GM10847 (cell line): Measurements from ENCODE around the gene SIRPB1.

Source experiments
- POLR2A ChIP-seq: IDR thresholded peaks from 2 replicates; pipeline ENCODE4 v1.6.1; 2011; ENCODE audit not compliant: insufficient read length; ENCODE audit errors: extremely low read depth

The SIRPB1 gene

DNA sequence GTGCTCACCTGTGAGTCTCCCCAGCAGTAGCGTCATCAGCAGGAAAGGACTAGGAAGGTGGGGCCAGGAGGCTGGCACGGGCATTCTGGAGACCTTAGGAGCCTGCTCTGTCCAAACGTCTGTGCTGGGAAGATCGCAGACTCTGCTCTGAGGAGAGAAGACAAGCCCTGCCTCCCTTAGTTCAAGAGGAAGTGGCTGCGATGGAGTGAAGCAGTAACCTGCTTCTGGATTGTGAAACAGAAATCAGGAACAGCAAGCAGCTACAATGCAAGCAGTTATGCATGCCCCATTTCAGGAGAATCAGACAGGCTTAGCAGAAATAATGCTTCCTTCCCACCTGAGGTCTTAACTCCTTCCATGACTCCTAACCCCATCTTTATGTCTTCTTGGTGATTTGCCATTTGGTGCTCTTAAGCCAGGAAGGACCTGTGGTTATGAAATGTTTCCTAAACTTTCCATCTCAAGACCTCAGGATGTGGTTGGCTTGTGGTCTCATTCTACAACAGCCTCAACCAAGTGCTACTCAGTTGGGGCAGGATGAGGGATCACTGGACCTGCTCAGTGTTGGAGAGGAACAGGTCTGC is at the start of gene SIRPB1:
Gene SIRPB1 (minus strand): TSS at position 149 of the 584 bp plus-strand sequence. CDS start 65 bp downstream, at position 84.
- TF ChIP-seq POLR2A: no peak

DNA sequence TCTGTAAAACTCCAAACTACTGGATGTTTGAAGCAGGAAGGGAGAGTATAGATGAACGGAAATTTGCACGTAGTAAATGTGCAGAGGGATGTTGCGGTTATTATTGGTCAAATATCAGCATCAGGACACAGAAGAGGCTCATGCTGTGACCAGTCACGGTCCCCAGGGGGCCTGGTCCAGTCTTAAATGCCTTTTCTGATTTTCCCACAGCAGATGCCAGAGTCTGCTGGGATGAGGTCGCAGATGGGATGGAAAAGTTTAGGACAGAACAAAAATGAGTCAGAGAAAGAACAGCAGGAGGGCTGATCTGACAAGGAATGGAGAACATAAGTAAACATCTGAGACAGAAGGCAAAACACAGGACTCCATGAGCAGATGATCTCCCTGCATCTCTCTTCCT is 49.5 kb upstream of the SIRPB1 start:
- no peak for TF ChIP-seq POLR2A

DNA sequence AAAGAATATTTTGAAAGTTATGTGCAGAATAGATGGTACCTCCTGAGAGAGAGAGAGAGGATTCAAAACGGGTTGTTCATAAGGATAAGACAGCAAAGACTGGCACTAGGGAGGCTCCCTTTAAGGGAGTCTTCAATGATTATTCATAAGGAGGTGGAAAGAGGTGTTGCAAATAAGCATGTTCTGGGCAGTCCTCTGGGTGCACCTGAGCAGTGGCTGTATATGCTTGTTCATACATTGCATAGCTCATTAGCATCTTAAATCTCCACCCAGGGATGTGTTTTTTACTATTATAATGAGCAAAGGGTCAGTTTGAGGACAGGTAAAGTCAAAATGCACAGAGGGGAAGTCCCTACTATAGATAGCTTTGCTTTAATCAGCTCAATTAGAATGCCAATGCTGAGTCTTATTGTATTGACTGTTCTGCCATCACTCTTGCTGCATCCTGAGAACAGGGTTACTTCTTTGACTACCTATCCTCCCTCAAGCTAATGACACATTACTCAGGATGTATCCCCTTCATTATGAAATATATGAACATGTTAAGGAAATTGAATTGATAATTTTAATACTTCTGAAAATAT is 47.8 kb upstream of the SIRPB1 start:
- TF ChIP-seq POLR2A: no peak

DNA sequence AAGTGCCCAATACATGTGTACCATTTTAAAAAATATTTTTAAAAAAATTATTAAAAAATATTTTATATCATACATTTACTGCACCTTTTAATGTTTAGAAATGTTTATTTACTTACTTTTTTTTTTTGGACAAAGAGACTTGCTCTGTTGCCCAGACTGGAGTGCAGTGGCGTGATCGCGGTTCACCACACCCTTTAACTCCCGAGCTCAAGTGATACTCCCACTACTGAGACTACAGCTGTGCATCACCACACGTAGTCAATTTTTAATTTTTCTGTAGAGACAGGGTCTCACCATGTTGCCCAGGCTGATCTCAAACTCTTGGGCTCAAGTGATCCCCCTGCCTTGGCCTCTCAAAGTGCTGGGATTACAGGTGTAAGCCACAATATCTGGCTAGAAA is 47.0 kb upstream of the SIRPB1 start:
- TF ChIP-seq POLR2A: no peak

DNA sequence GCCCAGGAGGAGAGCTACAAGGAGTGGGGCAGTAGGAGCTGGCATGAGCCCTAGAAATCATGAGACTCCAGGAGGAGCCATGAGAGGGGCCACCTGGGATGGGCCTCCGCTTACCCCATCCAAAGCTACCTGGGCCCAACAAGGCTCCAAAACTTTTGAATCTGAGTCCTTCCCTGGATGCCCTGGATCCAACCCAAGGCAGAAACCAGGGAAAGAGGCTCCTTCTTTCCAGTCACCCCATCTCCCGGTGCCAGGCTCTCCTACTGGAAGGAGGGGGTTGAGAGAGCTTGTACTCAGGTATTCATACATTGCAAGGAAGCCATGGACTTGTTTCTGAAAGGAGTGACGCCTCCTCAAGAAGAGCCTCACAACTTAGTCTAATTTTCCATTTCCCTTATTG is 45.5 kb upstream of the SIRPB1 start:
- TF ChIP-seq POLR2A: no peak

DNA sequence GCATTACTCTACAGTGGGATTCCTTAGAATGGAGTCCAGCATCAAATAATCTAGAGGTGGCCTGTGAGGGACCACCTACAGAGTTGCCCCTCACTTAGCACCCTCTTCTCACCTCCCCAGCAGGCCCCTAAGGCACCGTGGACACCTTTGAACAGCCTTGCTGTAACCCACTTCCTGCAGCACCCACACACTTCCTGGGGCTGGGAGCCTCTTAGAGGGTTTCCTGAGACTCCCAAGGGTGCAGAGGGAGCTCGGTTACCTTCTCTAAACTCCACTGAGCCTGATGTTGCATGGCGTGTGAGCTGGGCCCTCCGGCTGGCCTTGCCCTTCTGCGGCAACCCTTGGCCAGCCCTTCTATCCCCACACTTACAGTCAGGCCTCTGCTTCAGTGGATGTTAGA is 45.1 kb upstream of the SIRPB1 start:
- TF ChIP-seq POLR2A: no peak

DNA sequence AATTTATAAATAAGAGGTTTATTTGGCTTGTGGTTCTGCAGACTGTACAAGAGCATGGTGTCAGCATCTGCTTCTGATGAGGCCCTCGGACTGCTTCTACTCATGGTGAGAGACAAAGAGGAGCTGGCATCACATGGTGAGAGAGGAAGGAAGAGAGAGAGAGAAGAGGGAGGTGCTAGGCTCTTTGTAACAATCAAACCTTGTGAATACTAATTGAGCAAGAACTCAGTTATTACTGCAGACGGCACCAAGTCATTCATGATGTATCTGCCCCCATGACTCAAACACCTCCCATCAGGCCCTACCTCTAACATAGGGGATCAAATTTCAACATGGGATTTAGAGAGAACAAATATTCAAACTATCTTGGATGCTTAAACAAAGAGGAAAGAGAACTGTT is 44.1 kb upstream of the SIRPB1 start:
- TF ChIP-seq POLR2A: no peak

DNA sequence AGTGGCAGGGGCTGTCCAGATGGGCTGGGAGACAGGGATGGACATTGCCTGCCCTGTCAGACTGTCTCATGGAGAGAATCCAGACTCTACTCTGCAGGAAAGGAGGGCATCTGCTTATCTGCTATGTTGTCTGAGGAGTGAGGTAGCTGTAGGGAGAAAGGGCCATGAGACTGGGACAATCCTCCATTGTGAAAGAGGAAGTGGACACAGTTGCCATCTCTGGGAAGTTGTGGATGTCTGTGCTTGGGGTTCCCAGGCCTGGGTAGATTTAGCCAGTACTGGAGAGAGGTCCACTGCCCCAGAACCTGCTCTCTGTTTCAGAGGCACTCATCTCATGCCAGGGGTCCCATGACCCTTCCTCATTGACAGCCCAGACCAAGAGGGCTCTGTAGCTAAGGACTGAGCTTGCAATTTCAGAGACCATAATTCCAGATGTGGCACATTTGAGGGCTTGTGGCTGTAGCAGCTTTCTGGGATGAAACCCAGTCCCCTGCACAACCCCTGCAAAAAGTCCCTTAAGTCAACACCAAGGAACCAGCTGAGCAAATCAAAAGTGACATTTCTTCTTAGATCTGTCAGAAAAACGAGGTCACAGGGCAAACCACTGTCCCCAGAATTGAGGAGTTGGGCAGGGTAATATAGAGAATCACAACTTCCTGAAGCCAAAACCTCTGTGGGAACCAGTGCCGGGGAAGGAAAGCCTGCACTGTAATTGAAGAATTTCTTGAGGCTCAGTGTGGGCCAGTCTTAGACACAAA is 41.9 kb upstream of the SIRPB1 start:
- TF ChIP-seq POLR2A: no peak

DNA sequence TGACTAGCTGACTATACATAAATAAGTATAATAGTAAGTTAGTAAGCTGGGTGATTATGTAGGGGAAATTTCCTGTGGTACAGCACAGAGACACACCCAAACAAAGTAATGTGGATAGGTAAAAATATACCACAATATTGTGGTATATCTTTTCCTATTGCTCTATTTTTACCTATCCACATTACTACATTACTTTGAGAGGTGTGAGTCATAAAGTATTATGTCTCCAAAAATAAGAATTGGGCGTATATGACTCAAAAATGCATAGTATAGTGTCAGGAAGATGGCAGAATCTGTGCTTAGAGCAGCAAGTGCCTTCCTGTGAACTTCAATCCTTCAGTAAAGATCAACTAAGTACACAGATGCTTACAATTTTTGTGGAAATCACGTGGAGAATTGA is 40.4 kb upstream of the SIRPB1 start:
- no peak for TF ChIP-seq POLR2A

DNA sequence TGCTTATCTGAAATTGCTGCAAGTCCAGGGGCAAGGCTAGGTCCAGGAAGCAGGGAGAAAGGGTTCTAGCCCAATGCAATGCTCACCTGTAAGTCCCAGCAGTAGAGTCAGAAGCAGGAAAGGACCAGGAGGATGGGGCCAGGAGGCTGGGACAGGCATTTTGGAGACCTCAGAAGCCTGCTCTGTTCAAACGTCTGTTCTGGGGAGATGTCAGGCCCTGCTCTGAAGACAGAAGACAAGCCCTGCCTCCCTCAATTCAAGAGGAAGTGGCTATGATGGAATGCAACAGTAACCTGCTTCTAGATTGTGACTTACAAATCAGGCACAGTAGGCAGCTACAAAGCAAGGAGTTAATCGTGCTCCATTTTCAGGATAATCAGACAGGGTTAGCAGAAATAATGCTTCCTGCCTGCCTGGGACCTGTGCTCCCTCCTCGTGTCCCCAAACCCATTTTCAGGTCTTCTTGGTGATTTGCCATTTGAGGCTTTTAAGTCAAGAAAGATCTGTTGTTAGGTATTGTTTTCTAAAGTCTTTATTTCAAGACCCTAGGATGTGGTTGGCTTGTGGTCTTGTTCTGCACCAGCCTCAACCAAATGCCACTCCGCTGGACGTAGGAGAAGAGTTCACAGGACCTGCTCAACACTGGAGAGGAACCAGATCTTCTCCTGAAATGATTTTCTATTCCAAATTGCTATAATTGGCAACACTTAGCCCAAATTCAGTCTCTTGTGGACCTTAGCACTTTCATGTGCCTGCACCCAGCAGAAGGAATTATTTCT is 37.9 kb upstream of the SIRPB1 start, which contains the start of gene SIRPG:
Gene SIRPG (minus strand): TSS at position 224 of the 779 bp plus-strand sequence. CDS start 65 bp downstream, at position 159.
- TF ChIP-seq POLR2A: no peak

DNA sequence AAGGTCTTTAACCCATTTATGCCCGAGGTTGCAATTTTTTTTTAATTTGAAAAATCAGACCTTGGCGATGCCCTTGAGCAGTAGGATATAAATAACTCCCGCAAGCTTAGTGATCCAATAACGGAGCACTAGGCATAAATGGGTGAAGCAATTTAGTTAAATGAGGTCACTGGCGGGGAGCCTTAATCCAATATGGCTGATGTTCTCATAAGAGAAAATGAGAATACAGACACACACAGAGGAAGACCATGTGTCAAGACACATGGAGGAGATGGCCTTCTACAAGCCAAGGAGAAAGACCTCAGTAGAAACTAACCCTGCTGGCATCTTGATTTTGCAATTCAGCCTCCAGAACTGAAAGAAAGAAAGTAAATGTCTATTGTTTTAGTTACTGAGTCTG is 37.0 kb upstream of the SIRPB1 start:
- no peak for TF ChIP-seq POLR2A

DNA sequence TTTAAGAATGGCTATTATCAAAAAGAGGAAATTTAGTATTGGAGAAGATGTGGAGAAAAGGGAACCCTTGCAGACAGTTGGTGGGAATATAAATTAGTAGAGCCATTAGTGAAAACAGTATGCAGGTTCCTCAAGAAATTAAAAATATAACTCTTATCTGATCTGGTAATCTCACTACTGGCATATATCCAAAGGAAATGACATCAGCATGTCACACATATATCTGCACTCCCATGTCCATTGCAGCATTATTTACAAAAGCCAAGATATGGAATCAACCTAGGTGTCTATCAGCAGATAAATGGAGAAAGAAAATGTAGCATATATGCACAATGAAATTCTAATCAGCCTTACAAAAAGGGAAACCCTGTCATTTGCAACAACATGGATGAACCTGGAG is 35.2 kb upstream of the SIRPB1 start:
- no peak for TF ChIP-seq POLR2A

DNA sequence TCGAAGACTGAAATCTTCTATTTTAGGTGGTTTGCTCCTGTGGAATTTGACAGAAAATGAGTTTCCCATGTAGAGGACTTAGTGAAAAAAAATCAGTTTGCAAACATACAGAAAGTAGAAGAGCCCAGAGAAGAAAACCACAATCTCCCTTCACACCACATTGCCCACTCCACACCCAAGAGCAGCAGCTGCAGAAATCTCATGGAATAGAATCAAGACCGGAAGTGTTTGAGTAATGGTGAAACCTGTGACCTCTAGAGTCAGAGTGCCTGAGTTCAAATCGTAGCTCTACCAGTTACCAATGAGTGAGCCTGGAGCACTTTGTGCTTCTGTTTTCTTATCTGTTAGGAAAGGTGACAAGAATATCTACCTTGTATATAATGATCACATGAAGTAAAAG is 33.2 kb upstream of the SIRPB1 start:
- no peak for TF ChIP-seq POLR2A

DNA sequence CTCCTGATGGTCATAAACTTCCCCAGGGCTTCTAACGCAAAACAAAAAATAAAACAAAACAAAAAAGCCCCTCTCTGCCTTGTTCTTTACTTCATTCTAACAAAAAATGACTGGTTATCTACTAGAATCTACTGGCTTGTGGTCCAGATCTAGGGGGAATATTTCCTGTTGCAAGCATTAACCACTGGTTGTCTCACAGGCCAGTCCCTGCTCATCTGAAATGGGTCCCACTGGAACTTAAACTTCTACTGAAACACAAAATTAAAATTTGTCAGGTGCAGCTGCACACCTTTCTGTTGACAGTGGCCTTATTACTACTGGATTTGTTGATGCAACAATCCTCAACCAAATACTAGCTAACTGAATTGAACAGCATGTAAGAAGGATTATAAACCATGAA is 32.3 kb upstream of the SIRPB1 start:
- no peak for TF ChIP-seq POLR2A

DNA sequence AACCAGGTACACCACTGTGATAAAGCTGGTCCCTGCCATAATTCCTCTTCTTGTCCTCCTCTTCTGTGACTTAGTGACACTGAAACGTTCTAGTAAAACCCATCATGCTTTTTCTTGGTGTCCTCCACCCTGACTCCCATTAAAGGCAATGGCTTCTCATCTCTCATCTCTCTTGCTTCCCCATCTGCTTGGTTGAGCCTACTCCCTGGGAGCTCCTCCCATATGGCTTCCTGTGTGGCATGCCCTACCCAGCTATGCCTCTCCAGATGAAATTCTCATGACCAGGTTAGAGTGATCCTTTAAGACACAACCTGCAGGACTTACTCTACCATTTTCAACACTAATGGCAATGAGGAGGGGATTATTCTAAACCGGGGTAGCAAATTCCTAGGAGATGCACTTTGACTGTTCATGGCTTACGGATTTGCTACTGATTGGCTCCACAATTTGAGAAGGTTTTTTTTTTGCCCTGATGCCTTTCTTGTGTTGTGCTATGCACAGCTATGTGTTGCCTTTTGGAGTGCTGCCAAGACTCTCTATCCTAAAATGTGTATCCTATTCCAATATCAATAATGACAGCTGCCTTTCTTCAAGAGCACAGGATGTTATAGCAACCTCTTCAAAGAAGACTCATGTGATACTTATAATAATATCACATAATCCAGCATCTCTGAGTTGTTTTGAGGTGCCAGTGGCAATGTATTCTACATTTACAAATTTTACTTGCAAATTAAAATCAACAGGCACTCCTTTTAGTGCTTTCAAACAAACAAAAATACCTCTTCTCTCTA is 31.7 kb upstream of the SIRPB1 start:
- TF ChIP-seq POLR2A: no peak
